CMK (cell line): ENCODE data around the gene NUP153.
A peak's percentile ranks its signal among the peaks of the same experiment; 100 is the strongest.
"Not testable (repeated sequence)": the region's sequence is repeated elsewhere in the genome, so short reads cannot be mapped to it uniquely, and the experiment has no call there.

Source experiments
- DNase-seq: peaks from one replicate; pipeline ENCODE4 v3.0.0-alpha.2; 2010; ENCODE audit warnings: low read depth

Gene NUP153

GRCh38 chr6:17706580-17707370, at the start of gene NUP153:
Gene NUP153, minus strand, starts transcription at chr6:17706925. Its CDS starts 538 bp downstream, at chr6:17706387.
- peak; percentile 96 for DNase-seq

- no peak for DNase-seq
These were observed 47.5 kb upstream of the NUP153 start for GRCh38 chr6:17754254-17754653.

- DNase-seq: not testable (repeated sequence)
These were observed 38.6 kb upstream of the NUP153 start for GRCh38 chr6:17745324-17745723.

- not testable (repeated sequence) for DNase-seq
These were observed 38.1 kb upstream of the NUP153 start for GRCh38 chr6:17744757-17745308.

GRCh38 chr6:17744019-17744756, 37.5 kb upstream of the NUP153 start:
- DNase-seq: no peak

- DNase-seq: no peak
These were observed 34.8 kb upstream of the NUP153 start for GRCh38 chr6:17741507-17741906.

GRCh38 chr6:17740559-17741220, 34.0 kb upstream of the NUP153 start:
- DNase-seq: no peak

GRCh38 chr6:17737704-17738252, 31.1 kb upstream of the NUP153 start:
- no peak for DNase-seq

GRCh38 chr6:17735311-17735710, 28.6 kb upstream of the NUP153 start:
- not testable (repeated sequence) for DNase-seq

- DNase-seq: no peak
These were observed 23.5 kb upstream of the NUP153 start for GRCh38 chr6:17730078-17730704.

- no peak for DNase-seq
These were observed 22.7 kb upstream of the NUP153 start for GRCh38 chr6:17729223-17730077.

GRCh38 chr6:17728551-17729222, 22.0 kb upstream of the NUP153 start:
- no peak for DNase-seq

- no peak for DNase-seq
These were observed 18.4 kb upstream of the NUP153 start for GRCh38 chr6:17725083-17725482.

GRCh38 chr6:17724341-17724740, 17.6 kb upstream of the NUP153 start:
- no peak for DNase-seq

- no peak for DNase-seq
These were observed 14.9 kb upstream of the NUP153 start for GRCh38 chr6:17721671-17722070.

- DNase-seq: no peak
These were observed 12.8 kb upstream of the NUP153 start for GRCh38 chr6:17719323-17720041.

GRCh38 chr6:17716221-17716620, 9.5 kb upstream of the NUP153 start:
- DNase-seq: no peak

- DNase-seq: no peak
These were observed 8.4 kb upstream of the NUP153 start for GRCh38 chr6:17714879-17715851.
